Activated B cell treated with CpG ODN at 0.5 μM for 24 hours (primary cell): Measurements from ENCODE around the gene PLCH1. TPM values are rescaled to one million over a fixed set of nuclear protein-coding genes. Genes with fewer than 3 reads are reported as not detected.

Experiments
- ATAC-seq: fragments of 200-7000 bp; cut with Tn5 transposase; one replicate; pipeline ENCODE4 v1.10.0; 2021; ENCODE audit warnings: low read depth, mild to moderate bottlenecking, moderate library complexity
- CTCF ChIA-PET: fragments of 350-600 bp; sonication (Branson Sonifier 250); formaldehyde crosslinking; loops from one replicate; lab custom pipeline; 2021; ENCODE audit warnings: antibody characterized with exemption; lab: Charles Lee
- POLR2A ChIA-PET: fragments of 350-600 bp; sonication (Branson Sonifier 250); formaldehyde crosslinking; loops from one replicate; lab custom pipeline; 2021; ENCODE audit warnings: antibody characterized with exemption; lab: Charles Lee
- DNase-seq: peaks from one replicate; pipeline ENCODE4 v3.0.0; 2022
- H3K27ac Mint-ChIP-seq: one replicate; pipeline ENCODE4 v1.8.0; 2020; ENCODE audit warnings: mixed read lengths
- H3K27me3 Mint-ChIP-seq: one replicate; pipeline ENCODE4 v1.8.0; 2021; ENCODE audit warnings: mixed read lengths
- H3K36me3 Mint-ChIP-seq: one replicate; pipeline ENCODE4 v1.8.0; 2021; ENCODE audit warnings: low read depth, mixed read lengths
- H3K4me1 Mint-ChIP-seq: one replicate; pipeline ENCODE4 v1.8.0; 2021; ENCODE audit warnings: mixed read lengths
- H3K4me3 Mint-ChIP-seq: one replicate; pipeline ENCODE4 v1.8.0; 2020; ENCODE audit warnings: mild to moderate bottlenecking, mixed read lengths
- H3K9me3 Mint-ChIP-seq: one replicate; pipeline ENCODE4 v1.8.0; 2020; ENCODE audit warnings: mixed read lengths
- CTCF ChIP-seq: fragments of 200-600 bp; IDR thresholded peaks from one replicate; pipeline ENCODE4 v1.8.0; 2022; ENCODE audit warnings: antibody characterized with exemption, mild to moderate bottlenecking
- intact Hi-C: fragments of 100-400 bp; cut with micrococcal nuclease; formaldehyde crosslinking; loops from one replicate; pipeline ENCODE4 v1.15.1; 2024
- total RNA-seq: library from RNA; stranded (reverse); gene quantifications from 2 replicates; pipeline ENCODE4 v1.2.3, GENCODE V29; 2022

PLCH1 gene
- total RNA-seq, 1 donor from 2014 or later, result 0.27 TPM

DNA sequence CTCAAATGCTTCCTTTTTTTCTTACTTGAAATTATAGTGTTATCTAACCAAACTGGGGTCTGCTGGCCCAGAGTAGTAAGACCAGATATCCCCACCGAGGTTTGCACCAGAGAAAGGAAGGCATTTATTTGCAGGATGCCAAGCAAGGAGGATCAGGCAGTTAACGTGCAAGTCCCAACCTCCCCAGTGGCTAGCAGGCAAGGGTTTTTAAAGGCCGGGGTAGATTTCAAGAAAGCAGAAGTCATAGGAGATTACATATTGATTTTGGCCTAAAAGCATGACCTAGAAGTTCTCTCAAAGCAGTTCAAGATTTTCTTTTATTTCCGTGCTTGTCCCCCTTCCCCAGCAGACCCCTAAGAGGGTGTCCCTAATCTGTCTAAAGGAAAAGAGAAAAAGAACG is 418.6 kb downstream of the PLCH1 start:
- Mint-ChIP-seq H3K27me3 (no peaks in the 10 kb centered on the region), H3K36me3 (no peaks in the 10 kb centered on the region), H3K27ac (no peak overlapping the region), H3K9me3 (no peaks in the 10 kb centered on the region), H3K4me3 (no peak overlapping the region), H3K4me1 (no peaks in the 10 kb centered on the region)
- no peak for DNase-seq
- ChIA-PET CTCF (no interaction called here), POLR2A (no interaction called here)
- intact Hi-C loops, result loop anchor here (10.0 kb wide), 1 partner anchor 251 kb away; no protein-coding TSS in a partner anchor
- TF ChIP-seq CTCF, result no peak
- ATAC-seq, result no peak

Other genes starting within 250 kb of the PLCH1 start
- 1.6 and 2.4 TPM in 2 replicates for gene C3orf33, start 61.2 kb upstream of the PLCH1 start, total RNA-seq
- gene SLC33A1, start 109.4 kb upstream of the PLCH1 start, total RNA-seq, result 19.8 and 23.3 TPM in 2 replicates
- 42.2 and 45.1 TPM in 2 replicates for gene GMPS, start 125.6 kb upstream of the PLCH1 start, total RNA-seq